GM23248 (cell line): ENCODE results near the gene CUX1. TPM values are rescaled to one million over a fixed set of nuclear protein-coding genes. Genes with fewer than 3 reads are reported as not detected.
A peak's percentile ranks its signal among the peaks of the same experiment; 100 is the strongest.

ENCODE experiments used
- DNase-seq: peaks from one replicate; pipeline ENCODE4 v3.0.0-alpha.2; 2015
- H2AFZ ChIP-seq: fragments of 200-600 bp; sonication (generic); 2 replicates; pipeline ENCODE4 v1.6.1; 2016; ENCODE audit warnings: antibody characterized with exemption
- H3F3A ChIP-seq: fragments of 200-600 bp; sonication (generic); 2 replicates; pipeline ENCODE4 v1.6.1; 2016; ENCODE audit warnings: mild to moderate bottlenecking, antibody characterized with exemption, mixed run types; ENCODE audit not compliant: insufficient read depth
- H3K27ac ChIP-seq: fragments of 200-600 bp; sonication (generic); 2 replicates; pipeline ENCODE4 v1.5.1; 2016; ENCODE audit warnings: mild to moderate bottlenecking
- H3K27me3 ChIP-seq: fragments of 200-600 bp; sonication (generic); replicated peaks from 2 replicates; pipeline ENCODE4 v1.6.1; 2016; ENCODE audit warnings: mild to moderate bottlenecking; ENCODE audit not compliant: insufficient read depth
- H3K36me3 ChIP-seq: fragments of 200-600 bp; sonication (generic); 2 replicates; pipeline ENCODE4 v1.6.1; 2016; ENCODE audit warnings: low read depth, mild to moderate bottlenecking
- H3K4me1 ChIP-seq: fragments of 200-600 bp; sonication (generic); 2 replicates; pipeline ENCODE4 v1.6.1; 2016; ENCODE audit warnings: mild to moderate bottlenecking; ENCODE audit not compliant: insufficient read depth
- H3K4me2 ChIP-seq: fragments of 200-600 bp; sonication (generic); one replicate; pipeline ENCODE4 v1.6.1; 2016; ENCODE audit warnings: mild to moderate bottlenecking; ENCODE audit not compliant: unreplicated experiment
- H3K4me3 ChIP-seq: fragments of 200-600 bp; sonication (generic); 2 replicates; pipeline ENCODE4 v1.5.1; 2016; ENCODE audit warnings: mild to moderate bottlenecking
- H3K79me2 ChIP-seq: fragments of 200-600 bp; sonication (generic); 2 replicates; pipeline ENCODE4 v1.6.1; 2016; ENCODE audit warnings: mild to moderate bottlenecking; ENCODE audit not compliant: insufficient read depth
- H3K9ac ChIP-seq: fragments of 200-600 bp; sonication (generic); 2 replicates; pipeline ENCODE4 v1.6.1; 2016; ENCODE audit warnings: mild to moderate bottlenecking
- H3K9me2 ChIP-seq: fragments of 200-600 bp; sonication (generic); 2 replicates; pipeline ENCODE4 v1.6.1; 2016; ENCODE audit warnings: mixed run types, mild to moderate bottlenecking, moderate library complexity; ENCODE audit not compliant: insufficient read depth
- H3K9me3 ChIP-seq: fragments of 200-600 bp; sonication (generic); one replicate; pipeline ENCODE4 v1.6.1; 2017; ENCODE audit warnings: low read depth
- H4K20me1 ChIP-seq: fragments of 200-600 bp; sonication (generic); 2 replicates; pipeline ENCODE4 v1.6.0; 2016; ENCODE audit not compliant: insufficient read depth
- EZH2 ChIP-seq: fragments of 200-600 bp; sonication (generic); IDR thresholded peaks from 2 replicates; pipeline ENCODE4 v1.6.1; 2018; ENCODE audit warnings: antibody characterized with exemption, mild to moderate bottlenecking; ENCODE audit not compliant: insufficient read depth, poor library complexity, severe bottlenecking
- EZH2phosphoT487 ChIP-seq: fragments of 200-600 bp; sonication (generic); IDR thresholded peaks from 2 replicates; pipeline ENCODE4 v1.6.1; 2018; ENCODE audit warnings: antibody characterized with exemption, moderate library complexity, mild to moderate bottlenecking, low read depth; ENCODE audit not compliant: insufficient read depth
- WGBS, 2 experiments: methylation state at CpG; one replicate each; pipeline ENCODE4 v1.1.6; 2015 to 2017; ENCODE audit warnings: low lambda C conversion rate in 2 of 2, low coverage in 1 of 2; ENCODE audit errors: missing lambda C conversion rate in 2 of 2; 5-methylcytosine and 5-hydroxymethylcytosine counted together
- in situ Hi-C: fragments of 300-500 bp; cut with MboI; formaldehyde crosslinking; loops from 2 replicates; pipeline ENCODE4 v1.15.0; 2020
- polyA plus RNA-seq: library from polyadenylated mRNA; unstranded; fragments of >200 nt; fragmentation: Nextera tagmentation; extraction: Ambion mirVana; gene quantifications from 2 replicates; pipeline ENCODE4 v1.2.1, GENCODE V29; 2016
- total RNA-seq: library from RNA; depleted of rRNA; stranded (reverse); fragments of >200 nt; shearing (Covaris generic); gene quantifications from 2 replicates; pipeline ENCODE4 v1.2.3, GENCODE V29; 2014

Gene CUX1
- total and polyA plus RNA-seq, 2 experiments from 2014 or later = 30.2 to 34.9 TPM

DNA sequence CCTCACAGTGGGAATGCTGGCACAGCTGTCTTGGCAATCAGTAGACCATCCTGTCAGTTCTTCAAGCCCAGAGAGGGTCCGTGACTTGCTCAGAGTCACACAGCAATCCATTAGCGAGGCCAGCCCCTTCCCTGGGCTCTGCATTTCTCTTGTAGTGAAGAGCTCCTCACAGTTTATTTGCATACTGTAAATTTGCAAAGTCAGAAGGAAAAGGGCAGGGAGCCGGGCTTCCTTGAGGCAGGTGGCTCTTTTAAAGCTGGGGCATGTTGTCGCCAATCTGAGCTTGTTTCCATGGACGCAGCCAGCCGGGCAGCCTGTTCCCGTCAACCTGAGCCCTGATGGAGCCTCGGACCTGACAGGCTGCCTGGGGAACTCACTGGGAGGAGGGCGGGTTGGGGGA lies 123.4 kb downstream of the CUX1 start:
- Histone ChIP-seq H3K79me2 (peaks cover 43% of the 10 kb centered on the region), H3K27ac (no peak overlapping the region), H3F3A (peaks cover 11% of the 10 kb centered on the region), H3K9ac (no peak overlapping the region), H3K4me3 (no peak overlapping the region), H3K9me2 (no peaks in the 10 kb centered on the region), H3K27me3 (no peaks in the 10 kb centered on the region), H3K9me3 (no peaks in the 10 kb centered on the region), H3K4me2 (no peak overlapping the region), H2AFZ (no peak overlapping the region), H4K20me1 (no peaks in the 10 kb centered on the region), H3K36me3 (no peaks in the 10 kb centered on the region), H3K4me1 (peaks cover 32% of the 10 kb centered on the region)
- DNase-seq = no peak
- no peak for TF ChIP-seq EZH2phosphoT487
- TF ChIP-seq EZH2 = no peak
- in situ Hi-C loops = no loop called here
- WGBS, 2 experiments = 97 to 98% methylated on average over 9 of the region's 9 CpGs

DNA sequence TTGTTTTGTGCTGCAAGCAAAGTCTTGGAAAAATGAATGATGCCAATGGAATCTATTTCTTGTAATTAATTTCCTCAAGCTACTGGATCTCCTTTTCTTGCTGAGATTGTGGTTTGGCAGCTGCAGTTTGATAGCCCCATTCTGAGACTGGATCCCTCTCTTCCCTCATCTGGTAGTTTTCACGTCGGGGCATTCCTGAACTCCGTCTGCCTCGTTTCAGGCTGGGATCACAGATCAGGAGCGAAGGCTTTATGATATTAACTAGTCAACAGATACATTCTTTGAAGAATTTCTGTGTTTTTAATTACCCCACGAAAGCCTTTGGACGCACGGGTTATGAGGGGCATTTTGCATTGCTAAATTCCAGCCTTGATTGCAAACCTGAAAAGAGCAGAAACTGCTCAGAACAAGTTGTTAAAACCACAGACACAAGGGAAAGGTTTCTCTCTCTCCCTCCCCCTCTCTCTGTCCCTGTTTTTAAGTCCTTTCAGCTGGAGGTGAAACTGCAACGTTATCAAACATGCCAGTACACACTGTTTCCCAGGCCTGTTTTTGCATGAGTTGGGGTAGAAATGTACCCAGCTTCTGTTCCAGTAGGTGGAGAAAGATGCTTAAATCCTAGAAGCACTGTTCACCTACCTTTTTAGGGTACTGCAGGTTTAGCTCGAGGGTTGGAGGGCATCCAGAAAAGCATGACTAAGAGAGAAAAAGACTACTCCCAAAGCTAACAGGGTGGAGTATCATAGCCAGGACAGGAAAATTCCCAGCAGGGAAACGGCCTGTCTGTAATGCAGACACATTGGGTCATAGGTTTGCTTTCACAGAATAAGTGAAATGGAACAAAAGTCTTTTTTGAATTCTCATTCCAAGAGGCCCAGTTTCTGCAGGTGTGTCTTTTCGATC lies 124.3 kb downstream of the CUX1 start:
- in situ Hi-C loops = no loop called here
- Histone ChIP-seq H3K79me2 (peaks cover 46% of the 10 kb centered on the region), H3K9me3 (no peaks in the 10 kb centered on the region), H3K4me1 (peaks cover 24% of the 10 kb centered on the region), H3F3A (peaks cover 11% of the 10 kb centered on the region), H3K4me3 (no peak overlapping the region), H4K20me1 (no peaks in the 10 kb centered on the region), H3K36me3 (no peaks in the 10 kb centered on the region), H2AFZ (no peak overlapping the region), H3K9ac (peak overlapping the region; percentile 22; the same call in 1 of the 2 replicates), H3K9me2 (no peaks in the 10 kb centered on the region), H3K27me3 (no peaks in the 10 kb centered on the region), H3K4me2 (peak overlapping the region; percentile 22), H3K27ac (peak overlapping the region; percentile 25)
- DNase-seq = peak; percentile 87
- no peak for TF ChIP-seq EZH2phosphoT487
- no peak for TF ChIP-seq EZH2
- 70 to 71% methylated on average over 12 of the region's 12 CpGs for WGBS, 2 experiments

GRCh38 chr7:101942603-101943210 lies 125.3 kb downstream of the CUX1 start:
- no peaks in the 10 kb centered on the region for H3K27me3 ChIP-seq
- H3K4me2 ChIP-seq = peak overlapping the region; percentile 22
- TF ChIP-seq EZH2 (no peak), EZH2phosphoT487 (no peak)
- no peaks in the 10 kb centered on the region for H4K20me1 ChIP-seq
- H3K4me3 ChIP-seq = no peak overlapping the region
- WGBS, 2 experiments = 83 to 85% methylated on average over 13 of the region's 13 CpGs
- H3K79me2 ChIP-seq = peaks cover 39% of the 10 kb centered on the region
- peak overlapping the region; percentile 22; the same call in 1 of the 2 replicates for H3K9ac ChIP-seq
- no peaks in the 10 kb centered on the region for H3K9me2 ChIP-seq
- no peak overlapping the region for H2AFZ ChIP-seq
- H3F3A ChIP-seq = peaks cover 11% of the 10 kb centered on the region
- H3K36me3 ChIP-seq = no peaks in the 10 kb centered on the region
- in situ Hi-C loops = no loop called here
- peaks cover 20% of the 10 kb centered on the region for H3K4me1 ChIP-seq
- H3K27ac ChIP-seq = no peak overlapping the region; the same call in 1 of the 2 replicates
- DNase-seq = no peak
- no peaks in the 10 kb centered on the region for H3K9me3 ChIP-seq

DNA sequence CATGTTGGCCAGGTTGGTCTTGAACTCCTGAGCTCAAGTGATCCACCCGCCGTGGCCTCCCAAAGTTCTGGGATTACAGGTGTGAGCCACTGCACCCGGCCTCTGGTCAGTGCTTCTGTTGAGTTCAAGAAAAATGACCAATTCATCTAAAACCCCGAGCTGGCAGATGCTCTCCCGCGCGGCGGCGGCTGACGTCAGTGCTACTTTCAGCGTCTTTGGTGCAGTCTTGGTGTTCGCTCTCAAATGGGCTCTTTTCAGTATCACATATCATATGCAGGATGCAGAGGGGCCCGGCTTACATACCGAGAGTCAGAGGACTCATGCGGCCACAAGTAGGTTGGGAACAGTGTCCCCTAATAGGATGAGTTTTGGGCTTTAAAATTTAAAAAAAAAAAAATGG lies 125.9 kb downstream of the CUX1 start:
- Histone ChIP-seq H3K79me2 (peaks cover 39% of the 10 kb centered on the region), H3K4me1 (peaks cover 20% of the 10 kb centered on the region), H3K27me3 (no peaks in the 10 kb centered on the region), H3K36me3 (no peaks in the 10 kb centered on the region), H3K9me2 (no peaks in the 10 kb centered on the region), H4K20me1 (no peaks in the 10 kb centered on the region), H3K27ac (no peak overlapping the region), H3K4me2 (no peak overlapping the region), H2AFZ (no peak overlapping the region), H3K9ac (no peak overlapping the region), H3K9me3 (no peaks in the 10 kb centered on the region), H3K4me3 (no peak overlapping the region), H3F3A (peaks cover 11% of the 10 kb centered on the region)
- TF ChIP-seq EZH2 (no peak), EZH2phosphoT487 (no peak)
- no peak for DNase-seq
- WGBS, 2 experiments = 95 to 98% methylated on average over 14 to 15 of the region's 15 CpGs
- in situ Hi-C loops = no loop called here
